ENCODE results near the gene FBXO41.

Gene FBXO41

DNA sequence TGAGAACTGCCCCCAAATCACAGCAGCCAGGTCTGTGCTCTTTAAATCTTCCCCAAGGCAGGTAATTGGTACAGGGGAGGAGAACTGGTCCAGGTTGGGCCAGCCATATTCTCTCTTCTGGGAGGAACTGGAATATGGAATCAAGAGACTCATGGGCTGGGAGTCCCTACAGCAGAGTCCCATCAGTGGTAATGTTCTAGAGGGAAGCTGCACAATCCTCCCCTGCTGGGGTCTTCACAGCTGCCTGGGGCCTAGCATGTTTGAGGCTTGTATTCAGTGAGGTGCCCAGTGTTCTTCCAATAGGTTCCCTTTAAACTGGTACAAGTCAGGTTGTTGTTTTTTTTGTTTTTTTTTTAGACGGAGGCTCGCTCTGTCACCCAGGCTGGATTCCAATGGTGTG is 30.2 kb upstream of the FBXO41 start:
- H2AK5ac ChIP-seq (ENCODE audit: low read length): no peak overlapping the region
- H2BK5ac ChIP-seq (ENCODE audit: low read length): no peak overlapping the region
- no peak overlapping the region for H3K4me3 ChIP-seq (ENCODE audit: low read length)
- H4K5ac ChIP-seq (ENCODE audit: low read length): no peak overlapping the region
- WGBS (ENCODE audit: extremely low coverage, insufficient coverage, low lambda C conversion rate): no CpG with 5 or more reads among the region's 2 CpGs
- H3K23ac ChIP-seq (ENCODE audit: low read length): no peak overlapping the region
- no peak overlapping the region for H3K18ac ChIP-seq (ENCODE audit: low read length)
- H2BK120ac ChIP-seq (ENCODE audit: low read depth, low read length): no peak overlapping the region
- no peak overlapping the region for H3K4ac ChIP-seq (ENCODE audit: low read depth, low read length)
- H3K9ac ChIP-seq (ENCODE audit: low read length): no peak overlapping the region
- no peaks in the 10 kb centered on the region for H3K27me3 ChIP-seq (ENCODE audit: insufficient read depth, low read length, poor library complexity)
- H3K27ac ChIP-seq (ENCODE audit: low read depth, low read length): no peak overlapping the region
- no peaks in the 10 kb centered on the region for H3K79me2 ChIP-seq (ENCODE audit: control insufficient read depth, insufficient read depth, low read length)
- no peak overlapping the region for H4K8ac ChIP-seq (ENCODE audit: low read depth, low read length)
- H2BK15ac ChIP-seq (replicated peaks; ENCODE audit: low read depth): no peak overlapping the region
- H3K56ac ChIP-seq (ENCODE audit: low read length): no peak overlapping the region
- no peaks in the 10 kb centered on the region for H3K4me1 ChIP-seq (ENCODE audit: control insufficient read depth, low read depth, low read length)
- H3K79me1 ChIP-seq (ENCODE audit: low read length): no peaks in the 10 kb centered on the region
- no peak for DNase-seq
- H3K36me3 ChIP-seq (ENCODE audit: control insufficient read depth, insufficient read depth, low read length): no peaks in the 10 kb centered on the region
- no peak overlapping the region for H3K4me2 ChIP-seq (ENCODE audit: low read length)

DNA sequence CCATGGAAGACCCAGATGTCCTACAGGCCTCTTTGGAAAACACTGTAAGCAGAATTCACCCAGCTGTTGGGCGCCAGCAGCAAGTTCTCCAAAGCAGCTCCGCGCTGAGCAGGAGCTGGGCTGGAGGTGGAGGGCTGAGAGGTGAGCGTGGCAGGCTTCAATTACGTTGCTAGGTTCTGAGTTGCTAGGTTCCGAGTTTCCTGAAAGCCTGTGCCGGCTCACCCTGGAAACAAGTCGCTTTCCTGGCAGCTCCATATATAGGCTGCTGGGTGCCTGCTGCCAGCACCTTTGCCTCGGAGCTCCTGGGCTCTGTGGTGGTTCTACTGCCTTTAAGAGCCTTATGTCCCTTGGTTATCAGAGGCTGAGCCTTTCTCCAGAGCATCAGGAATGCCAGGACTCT is 23.4 kb upstream of the FBXO41 start:
- no peaks in the 10 kb centered on the region for H3K79me1 ChIP-seq (ENCODE audit: low read length)
- H3K4me1 ChIP-seq (ENCODE audit: control insufficient read depth, low read depth, low read length): no peaks in the 10 kb centered on the region
- H3K9ac ChIP-seq (ENCODE audit: low read length): no peak overlapping the region
- H3K36me3 ChIP-seq (ENCODE audit: control insufficient read depth, insufficient read depth, low read length): no peaks in the 10 kb centered on the region
- no peak overlapping the region for H2BK120ac ChIP-seq (ENCODE audit: low read depth, low read length)
- no peak overlapping the region for H2AK5ac ChIP-seq (ENCODE audit: low read length)
- H3K23ac ChIP-seq (ENCODE audit: low read length): no peak overlapping the region
- no peak overlapping the region for H3K4ac ChIP-seq (ENCODE audit: low read depth, low read length)
- H2BK5ac ChIP-seq (ENCODE audit: low read length): no peak overlapping the region
- no peak overlapping the region for H3K4me3 ChIP-seq (ENCODE audit: low read length)
- H3K79me2 ChIP-seq (ENCODE audit: control insufficient read depth, insufficient read depth, low read length): no peaks in the 10 kb centered on the region
- H4K8ac ChIP-seq (ENCODE audit: low read depth, low read length): no peak overlapping the region
- DNase-seq: no peak
- no peak overlapping the region for H4K5ac ChIP-seq (ENCODE audit: low read length)
- no peak overlapping the region for H2BK15ac ChIP-seq (replicated peaks; ENCODE audit: low read depth)
- no peaks in the 10 kb centered on the region for H3K27me3 ChIP-seq (ENCODE audit: insufficient read depth, low read length, poor library complexity)
- no CpG with 5 or more reads among the region's 9 CpGs for WGBS (ENCODE audit: extremely low coverage, insufficient coverage, low lambda C conversion rate)
- no peak overlapping the region for H3K56ac ChIP-seq (ENCODE audit: low read length)
- H3K18ac ChIP-seq (ENCODE audit: low read length): no peak overlapping the region
- no peak overlapping the region for H3K27ac ChIP-seq (ENCODE audit: low read depth, low read length)
- H3K4me2 ChIP-seq (ENCODE audit: low read length): no peak overlapping the region

DNA sequence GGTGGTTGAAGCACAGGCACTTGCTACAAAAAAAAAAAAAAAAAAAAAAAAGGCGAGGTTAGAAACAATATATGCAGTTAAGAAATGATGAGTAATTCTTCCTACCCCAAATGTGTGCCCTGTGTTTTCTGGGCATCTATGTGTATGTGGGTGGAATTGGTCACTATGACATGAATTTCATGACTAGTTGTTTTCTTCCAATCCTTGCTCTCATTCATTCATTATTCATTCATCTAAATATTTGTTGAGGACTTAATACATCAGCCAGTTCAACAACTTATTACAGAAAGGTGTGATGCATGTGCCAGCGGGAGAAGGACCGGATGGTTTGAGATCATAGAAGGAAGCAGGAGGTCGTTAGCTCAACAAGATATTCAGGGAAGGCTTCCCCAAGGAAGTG is 17.4 kb upstream of the FBXO41 start:
- H3K27me3 ChIP-seq (ENCODE audit: insufficient read depth, low read length, poor library complexity): no peaks in the 10 kb centered on the region
- H4K5ac ChIP-seq (ENCODE audit: low read length): no peak overlapping the region
- H2AK5ac ChIP-seq (ENCODE audit: low read length): no peak overlapping the region
- no peak overlapping the region for H2BK120ac ChIP-seq (ENCODE audit: low read depth, low read length)
- H3K36me3 ChIP-seq (ENCODE audit: control insufficient read depth, insufficient read depth, low read length): no peaks in the 10 kb centered on the region
- H2BK5ac ChIP-seq (ENCODE audit: low read length): no peak overlapping the region
- no peaks in the 10 kb centered on the region for H3K4me1 ChIP-seq (ENCODE audit: control insufficient read depth, low read depth, low read length)
- H4K8ac ChIP-seq (ENCODE audit: low read depth, low read length): no peak overlapping the region
- H3K4ac ChIP-seq (ENCODE audit: low read depth, low read length): no peak overlapping the region
- no peak overlapping the region for H3K9ac ChIP-seq (ENCODE audit: low read length)
- H3K4me2 ChIP-seq (ENCODE audit: low read length): no peak overlapping the region
- no peak overlapping the region for H3K18ac ChIP-seq (ENCODE audit: low read length)
- H3K23ac ChIP-seq (ENCODE audit: low read length): no peak overlapping the region
- no peak overlapping the region for H3K27ac ChIP-seq (ENCODE audit: low read depth, low read length)
- H3K79me1 ChIP-seq (ENCODE audit: low read length): no peaks in the 10 kb centered on the region
- no CpG with 5 or more reads among the region's 4 CpGs for WGBS (ENCODE audit: extremely low coverage, insufficient coverage, low lambda C conversion rate)
- no peak overlapping the region for H2BK15ac ChIP-seq (replicated peaks; ENCODE audit: low read depth)
- no peak overlapping the region for H3K4me3 ChIP-seq (ENCODE audit: low read length)
- no peak for DNase-seq
- no peaks in the 10 kb centered on the region for H3K79me2 ChIP-seq (ENCODE audit: control insufficient read depth, insufficient read depth, low read length)
- no peak overlapping the region for H3K56ac ChIP-seq (ENCODE audit: low read length)

DNA sequence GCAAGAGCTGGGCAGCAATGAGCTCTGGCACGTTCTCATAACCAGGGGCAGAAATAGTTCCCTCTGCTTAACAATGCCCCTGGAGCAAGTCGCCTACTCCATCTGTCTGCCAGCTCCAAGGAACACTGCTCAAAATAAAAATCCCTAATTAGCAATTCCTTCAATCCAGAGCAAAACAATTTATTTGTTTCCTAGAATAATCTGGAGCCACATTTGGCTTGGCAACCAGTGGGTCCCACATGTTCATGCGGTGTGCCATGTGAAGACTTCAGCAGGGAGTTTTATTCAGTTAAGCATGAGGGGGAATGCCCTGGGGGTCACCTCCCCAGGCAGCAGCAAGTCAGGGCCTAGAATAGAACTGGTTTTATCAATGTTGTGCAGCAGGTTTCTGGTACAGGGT is 16.6 kb upstream of the FBXO41 start:
- H2BK5ac ChIP-seq (ENCODE audit: low read length): no peak overlapping the region
- no peak overlapping the region for H3K56ac ChIP-seq (ENCODE audit: low read length)
- no peaks in the 10 kb centered on the region for H3K36me3 ChIP-seq (ENCODE audit: control insufficient read depth, insufficient read depth, low read length)
- H4K5ac ChIP-seq (ENCODE audit: low read length): no peak overlapping the region
- H3K9ac ChIP-seq (ENCODE audit: low read length): no peak overlapping the region
- H3K18ac ChIP-seq (ENCODE audit: low read length): no peak overlapping the region
- H4K8ac ChIP-seq (ENCODE audit: low read depth, low read length): no peak overlapping the region
- H3K27ac ChIP-seq (ENCODE audit: low read depth, low read length): no peak overlapping the region
- H3K4me2 ChIP-seq (ENCODE audit: low read length): no peak overlapping the region
- no CpG with 5 or more reads among the region's 3 CpGs for WGBS (ENCODE audit: extremely low coverage, insufficient coverage, low lambda C conversion rate)
- H2BK15ac ChIP-seq (replicated peaks; ENCODE audit: low read depth): no peak overlapping the region
- H3K79me1 ChIP-seq (ENCODE audit: low read length): no peaks in the 10 kb centered on the region
- H3K4me3 ChIP-seq (ENCODE audit: low read length): no peak overlapping the region
- H3K27me3 ChIP-seq (ENCODE audit: insufficient read depth, low read length, poor library complexity): no peaks in the 10 kb centered on the region
- no peaks in the 10 kb centered on the region for H3K4me1 ChIP-seq (ENCODE audit: control insufficient read depth, low read depth, low read length)
- no peak for DNase-seq
- no peaks in the 10 kb centered on the region for H3K79me2 ChIP-seq (ENCODE audit: control insufficient read depth, insufficient read depth, low read length)
- no peak overlapping the region for H3K4ac ChIP-seq (ENCODE audit: low read depth, low read length)
- H2AK5ac ChIP-seq (ENCODE audit: low read length): no peak overlapping the region
- H3K23ac ChIP-seq (ENCODE audit: low read length): no peak overlapping the region
- H2BK120ac ChIP-seq (ENCODE audit: low read depth, low read length): no peak overlapping the region

DNA sequence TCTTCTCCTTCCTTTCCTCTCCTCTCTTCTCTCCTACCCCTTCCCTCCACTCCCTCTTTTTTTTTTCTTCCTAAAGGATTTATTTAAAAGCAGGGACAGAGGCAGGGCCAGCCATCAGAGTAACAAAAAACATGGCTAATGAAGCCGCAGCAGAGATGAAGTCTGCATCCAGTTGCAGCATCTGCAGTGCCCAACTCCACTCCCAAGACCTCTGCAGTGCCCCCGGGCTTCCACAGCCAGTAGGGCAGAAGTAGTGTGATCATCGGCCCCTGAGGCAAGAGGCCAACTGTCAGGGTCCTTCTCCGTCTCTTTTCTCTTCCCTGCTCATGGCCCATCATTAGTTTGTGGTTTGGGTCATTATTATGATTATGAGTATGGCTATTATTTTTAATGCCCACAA is 13.3 kb upstream of the FBXO41 start:
- Histone ChIP-seq H3K4ac (ENCODE audit: low read depth, low read length) (no peak overlapping the region), H3K56ac (ENCODE audit: low read length) (no peak overlapping the region), H2AK5ac (ENCODE audit: low read length) (no peak overlapping the region), H3K23ac (ENCODE audit: low read length) (no peak overlapping the region), H3K18ac (ENCODE audit: low read length) (no peak overlapping the region), H3K27ac (ENCODE audit: low read depth, low read length) (no peak overlapping the region), H2BK120ac (ENCODE audit: low read depth, low read length) (no peak overlapping the region), H2BK5ac (ENCODE audit: low read length) (no peak overlapping the region), H3K79me1 (ENCODE audit: low read length) (no peaks in the 10 kb centered on the region), H4K8ac (ENCODE audit: low read depth, low read length) (no peak overlapping the region), H3K4me1 (ENCODE audit: control insufficient read depth, low read depth, low read length) (no peaks in the 10 kb centered on the region), H2BK15ac (replicated peaks; ENCODE audit: low read depth) (no peak overlapping the region), H4K5ac (ENCODE audit: low read length) (no peak overlapping the region), H3K79me2 (ENCODE audit: control insufficient read depth, insufficient read depth, low read length) (no peaks in the 10 kb centered on the region), H3K27me3 (ENCODE audit: insufficient read depth, low read length, poor library complexity) (peaks cover 10% of the 10 kb centered on the region), H3K36me3 (ENCODE audit: control insufficient read depth, insufficient read depth, low read length) (no peaks in the 10 kb centered on the region), H3K4me2 (ENCODE audit: low read length) (no peak overlapping the region), H3K9ac (ENCODE audit: low read length) (no peak overlapping the region), H3K4me3 (ENCODE audit: low read length) (no peak overlapping the region)
- DNase-seq: no peak
- no CpG with 5 or more reads among the region's 4 CpGs for WGBS (ENCODE audit: extremely low coverage, insufficient coverage, low lambda C conversion rate)

DNA sequence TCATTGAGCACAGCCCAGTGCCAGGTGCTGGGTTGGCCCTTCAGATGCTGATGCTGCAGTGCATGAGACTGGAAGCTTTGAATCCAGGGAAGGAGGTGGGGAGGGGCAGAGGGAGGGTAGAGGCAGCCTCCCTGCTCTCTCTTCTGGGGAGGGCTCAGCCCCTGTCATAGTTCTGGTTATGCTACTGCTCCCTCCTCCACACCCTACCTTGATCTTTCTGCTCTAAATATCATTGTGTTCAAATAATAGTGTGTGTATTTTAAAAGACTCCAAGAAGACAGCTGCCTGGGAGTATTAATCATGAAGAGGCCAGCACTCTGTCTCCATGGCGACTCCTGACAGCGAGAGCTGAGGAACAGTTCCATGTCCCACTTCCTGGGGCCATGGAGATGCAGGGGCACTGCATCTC is 12.9 kb upstream of the FBXO41 start:
- Histone ChIP-seq H3K23ac (ENCODE audit: low read length) (no peak overlapping the region), H3K56ac (ENCODE audit: low read length) (no peak overlapping the region), H3K27me3 (ENCODE audit: insufficient read depth, low read length, poor library complexity) (peaks cover 14% of the 10 kb centered on the region), H3K36me3 (ENCODE audit: control insufficient read depth, insufficient read depth, low read length) (no peaks in the 10 kb centered on the region), H3K79me2 (ENCODE audit: control insufficient read depth, insufficient read depth, low read length) (no peaks in the 10 kb centered on the region), H3K9ac (ENCODE audit: low read length) (no peak overlapping the region), H2AK5ac (ENCODE audit: low read length) (no peak overlapping the region), H3K4me1 (ENCODE audit: control insufficient read depth, low read depth, low read length) (no peaks in the 10 kb centered on the region), H4K8ac (ENCODE audit: low read depth, low read length) (no peak overlapping the region), H2BK15ac (replicated peaks; ENCODE audit: low read depth) (no peak overlapping the region), H2BK5ac (ENCODE audit: low read length) (no peak overlapping the region), H3K4ac (ENCODE audit: low read depth, low read length) (no peak overlapping the region), H3K4me2 (ENCODE audit: low read length) (no peak overlapping the region), H3K27ac (ENCODE audit: low read depth, low read length) (no peak overlapping the region), H3K4me3 (ENCODE audit: low read length) (no peak overlapping the region), H4K5ac (ENCODE audit: low read length) (no peak overlapping the region), H3K18ac (ENCODE audit: low read length) (no peak overlapping the region), H3K79me1 (ENCODE audit: low read length) (no peaks in the 10 kb centered on the region), H2BK120ac (ENCODE audit: low read depth, low read length) (no peak overlapping the region)
- no peak for DNase-seq
- WGBS (ENCODE audit: extremely low coverage, insufficient coverage, low lambda C conversion rate): no CpG with 5 or more reads among the region's 2 CpGs

All from mesendoderm (in vitro differentiated cells).